ENCODE data around the gene OR2S2.

- no peak for TF ChIP-seq POLR2AphosphoS5 (IDR thresholded peaks at IDR 0.05; ENCODE audit: low read depth, low read length)
- TF ChIP-seq REST (IDR thresholded peaks at IDR 0.05; ENCODE audit: insufficient read depth in 1 of 2, low read depth in 2 of 2, low read length in 2 of 2) = no peak
- no peak for TF ChIP-seq TAF1 (IDR thresholded peaks at IDR 0.05; ENCODE audit: borderline replicate concordance, insufficient read depth, low read length)
- TF ChIP-seq SIN3A (IDR thresholded peaks at IDR 0.05; ENCODE audit: borderline replicate concordance, insufficient read depth, low read length) = no peak
- no peak for TF ChIP-seq FOXP2 (optimal IDR thresholded peaks at IDR 0.05; ENCODE audit: borderline replicate concordance, extremely low read depth, extremely low read length, insufficient read depth)
Observed at GRCh38 chr9:35915681-35916294, 42.2 kb downstream of the OR2S2 start.
